Spleen (tissue), 11 donors: ENCODE data around the gene RUNDC3A. TPM values are rescaled to one million over a fixed set of nuclear protein-coding genes. Genes with fewer than 3 reads are reported as not detected.
A peak's percentile ranks its signal among the peaks of the same experiment; 100 is the strongest.

Source experiments
- DNase-seq: peaks from one replicate; pipeline ENCODE4 v3.0.0-alpha.2; 2020
- H3K27ac ChIP-seq, 8 donors: fragments of 200-600 bp; sonication (generic) in 7 of 8; 1 replicate in 4 of 8; 2 replicates in 4 of 8; pipeline versions ENCODE4 v1.5.0 to v1.8.0; 2016 to 2021; ENCODE audit warnings: inconsistent platforms in 4 of 8, mild to moderate bottlenecking in 4 of 8, moderate library complexity in 1 of 8
- H3K27me3 ChIP-seq, 7 donors: fragments of 200-600 bp; sonication (generic) in 6 of 7; replicated peaks in 1 of 7; 1 replicate in 4 of 7; 2 replicates in 3 of 7; pipeline versions ENCODE4 v1.5.0 to v1.8.0; 2016 to 2021; ENCODE audit warnings: inconsistent platforms in 3 of 7, mild to moderate bottlenecking in 1 of 7
- H3K36me3 ChIP-seq, 6 donors: fragments of 200-600 bp; sonication (generic) in 5 of 6; 1 replicate in 4 of 6; 2 replicates in 2 of 6; pipeline versions ENCODE4 v1.5.0 to v1.8.0; 2016 to 2021; ENCODE audit warnings: inconsistent platforms in 2 of 6
- H3K4me1 ChIP-seq, 6 donors: fragments of 200-600 bp; sonication (generic) in 5 of 6; 1 replicate in 3 of 6; 2 replicates in 3 of 6; pipeline versions ENCODE4 v1.5.0 to v1.8.0; 2016 to 2021; ENCODE audit warnings: inconsistent platforms in 3 of 6
- H3K4me3 ChIP-seq, 8 donors: fragments of 200-600 bp; sonication (generic) in 7 of 8; 1 replicate in 4 of 8; 2 replicates in 4 of 8; pipeline versions ENCODE4 v1.5.0 to v1.8.0; 2016 to 2021; ENCODE audit warnings: inconsistent platforms in 4 of 8, mild to moderate bottlenecking in 4 of 8, moderate library complexity in 2 of 8
- H3K9me3 ChIP-seq, 8 donors: fragments of 200-600 bp; sonication (generic) in 7 of 8; 1 replicate in 4 of 8; 2 replicates in 4 of 8; pipeline versions ENCODE4 v1.5.0 to v1.8.0; 2016 to 2021; ENCODE audit warnings: inconsistent platforms in 4 of 8
- CTCF ChIP-seq, 11 experiments: fragments of 200-600 bp in 7 of 11; fragments of 450-650 bp in 4 of 11; sonication (generic) in 4 of 11; IDR thresholded peaks in 8 of 11; conservative IDR thresholded peaks in 3 of 11; 1 replicate in 7 of 11; 2 replicates in 4 of 11; pipeline versions ENCODE4 v1.4.0 to v1.8.0; 2016 to 2021; ENCODE audit warnings: antibody characterized with exemption in 11 of 11, inconsistent platforms in 4 of 11, mild to moderate bottlenecking in 1 of 11
- POLR2A ChIP-seq, 3 donors: fragments of 450-650 bp; IDR thresholded peaks; one replicate each; pipeline ENCODE4 v1.5.1; 2017; ENCODE audit warnings: antibody characterized with exemption in 3 of 3, mild to moderate bottlenecking in 1 of 3
- POLR2AphosphoS5 ChIP-seq, 3 donors: sonication (generic); formaldehyde crosslinking; IDR thresholded peaks; one replicate each; pipeline ENCODE4 v1.5.1; 2017; ENCODE audit warnings: antibody characterized with exemption in 3 of 3
- WGBS, 5 donors: extraction: QIAGEN DNeasy Blood & Tissue Kit in 3 of 5; methylation state at CpG; one replicate each; pipeline versions ENCODE4 v1.1.5 to v1.1.7; 2013 to 2018; 5-methylcytosine and 5-hydroxymethylcytosine counted together
- intact Hi-C: fragments of 100-400 bp; cut with DNase I; formaldehyde crosslinking; loops from one replicate; pipeline ENCODE4 v1.15.0; 2023; ENCODE audit warnings: low total_unique reads
- polyA plus RNA-seq, 3 donors: library from polyadenylated mRNA; stranded (reverse); fragments of 200-250 nt; gene quantifications; one replicate each; pipeline ENCODE4 v1.2.1, GENCODE V29; 2013
- total RNA-seq, 7 donors: library from RNA; depleted of rRNA in 3 of 7; stranded (reverse); fragments of >200 nt in 3 of 7; fragmentation: NEBNext Ultra II Directional in 4 of 7; extraction: Animal tissue kit (Norgen Biotek cat#: 25700) in 4 of 7; gene quantifications; one replicate each; pipeline versions ENCODE4 v1.1.0 to v1.2.1, GENCODE V29; 2016 to 2021
- donor health status: healthy with polysubstance abuse.
- donor health status: DM: no; HTN: no; CAD: no; lungs with moderate emphysema.
- donor health status: DM: no; HTN: no; CAD: no.
- donor health status: Bipolar disorder and iron deficiency.
- donor health status: healthy.
- donor health status: DM: no; HTN: no; CAD: no.
- donor health status: DM: yes; HTN: yes; CAD: no.

RUNDC3A gene
- total and polyA plus RNA-seq, 10 donors = 0.48 to 14.6 (median 1.7) TPM

GRCh38 chr17:44312396-44313104, 4.1 kb downstream of the RUNDC3A start:
- no peak for TF ChIP-seq POLR2A (IDR thresholded peaks at IDR 0.05)
- no peak for TF ChIP-seq POLR2AphosphoS5 (IDR thresholded peaks at IDR 0.05)
- no peak for TF ChIP-seq CTCF (IDR thresholded peaks at IDR 0.05 in 8 of 11, conservative IDR thresholded peaks at IDR 0.05 in 3 of 11)
- intact Hi-C loops = no loop called here
- Histone ChIP-seq H3K9me3 (no peaks in the 10 kb centered on the region), H3K27me3 (peaks cover 0 to 87% (median 40%) of the 10 kb centered on the region in 7 donors), H3K36me3 (no peaks in the 10 kb centered on the region), H3K4me1 (peaks cover 18 to 48% (median 35%) of the 10 kb centered on the region in 6 donors), H3K4me3 (no peak overlapping the region), H3K27ac (no peak overlapping the region)
- WGBS, 5 donors = 70 to 80% (median 73%) methylated on average over 14 to 17 of the region's 17 CpGs
- DNase-seq = no peak

- peaks cover 0 to 80% (median 33%) of the 10 kb centered on the region in 7 donors for H3K27me3 ChIP-seq
- TF ChIP-seq CTCF (IDR thresholded peaks at IDR 0.05 in 8 of 11, conservative IDR thresholded peaks at IDR 0.05 in 3 of 11) (no peak), POLR2AphosphoS5 (IDR thresholded peaks at IDR 0.05) (no peak), POLR2A (IDR thresholded peaks at IDR 0.05) (no peak)
- H3K4me1 ChIP-seq = peaks cover 4 to 42% (median 20%) of the 10 kb centered on the region in 6 donors
- 83 to 92% (median 85%) methylated on average over 7 of the region's 7 CpGs for WGBS, 5 donors
- H3K27ac ChIP-seq = no peak overlapping the region
- peaks cover 0 to 4% (median 2%) of the 10 kb centered on the region in 6 donors for H3K36me3 ChIP-seq
- DNase-seq = no peak
- intact Hi-C loops = no loop called here
- H3K4me3 ChIP-seq = no peak overlapping the region
- no peaks in the 10 kb centered on the region for H3K9me3 ChIP-seq
Observed at GRCh38 chr17:44314031-44314430, 5.6 kb downstream of the RUNDC3A start.

GRCh38 chr17:44314524-44314868, 6.1 kb downstream of the RUNDC3A start:
- peaks cover 0 to 75% (median 33%) of the 10 kb centered on the region in 7 donors for H3K27me3 ChIP-seq
- no peak overlapping the region for H3K27ac ChIP-seq
- TF ChIP-seq CTCF (IDR thresholded peaks at IDR 0.05 in 8 of 11, conservative IDR thresholded peaks at IDR 0.05 in 3 of 11) (no peak), POLR2AphosphoS5 (IDR thresholded peaks at IDR 0.05) (no peak), POLR2A (IDR thresholded peaks at IDR 0.05) (no peak)
- peaks cover 4 to 37% (median 19%) of the 10 kb centered on the region in 6 donors for H3K4me1 ChIP-seq
- H3K36me3 ChIP-seq = peaks cover 0 to 8% (median 5%) of the 10 kb centered on the region in 6 donors
- WGBS, 5 donors = 34 to 48% (median 47%) methylated on average over 10 to 11 of the region's 11 CpGs
- H3K4me3 ChIP-seq = peak overlapping the region in 3 of 8 donors; percentile 31 to 67 (median 36)
- H3K9me3 ChIP-seq = no peaks in the 10 kb centered on the region
- intact Hi-C loops = no loop called here
- DNase-seq = no peak

GRCh38 chr17:44314869-44315661, 6.7 kb downstream of the RUNDC3A start:
- Histone ChIP-seq H3K9me3 (no peaks in the 10 kb centered on the region), H3K36me3 (peaks cover 0 to 14% (median 11%) of the 10 kb centered on the region in 6 donors), H3K4me1 (peaks cover 4 to 34% (median 19%) of the 10 kb centered on the region in 6 donors), H3K27me3 (peaks cover 0 to 70% (median 33%) of the 10 kb centered on the region in 7 donors), H3K27ac (no peak overlapping the region), H3K4me3 (peak overlapping the region in 7 of 8 donors; percentile 15 to 67 (median 30))
- no peak for TF ChIP-seq POLR2AphosphoS5 (IDR thresholded peaks at IDR 0.05)
- no peak for TF ChIP-seq POLR2A (IDR thresholded peaks at IDR 0.05)
- no peak for TF ChIP-seq CTCF (IDR thresholded peaks at IDR 0.05 in 8 of 11, conservative IDR thresholded peaks at IDR 0.05 in 3 of 11)
- 1 to 2% (median 2%) methylated on average over 19 to 81 of the region's 81 CpGs for WGBS, 5 donors
- DNase-seq = no peak
- intact Hi-C loops = no loop called here
